ENCODE measurements around the gene KCTD5.

DNA sequence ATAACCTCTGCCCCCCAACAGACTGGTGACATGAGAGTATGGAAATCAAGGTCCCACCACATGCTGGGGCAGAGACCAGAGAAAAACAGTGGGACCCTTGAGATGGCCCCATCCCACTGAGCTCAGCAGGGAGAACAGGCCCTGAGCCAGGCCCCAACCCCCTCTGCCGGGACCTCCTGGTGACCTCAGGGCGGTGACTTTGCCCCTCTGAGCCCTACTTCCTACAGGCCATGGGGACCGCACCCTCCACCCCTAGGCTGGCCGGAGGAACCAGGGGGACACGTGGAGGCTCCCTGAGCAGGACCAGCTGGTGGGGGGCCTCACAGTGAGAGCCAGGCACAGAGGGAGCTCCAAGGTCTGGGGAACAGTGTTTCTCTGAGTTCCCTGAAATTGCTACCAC, 56.3 kb downstream of the KCTD5 start:
- TF ChIP-seq ARNT (IDR thresholded peaks at IDR 0.05) (no peak), ZNF384 (IDR thresholded peaks at IDR 0.05) (no peak), L3MBTL2 (conservative IDR thresholded peaks at IDR 0.05) (no peak), SP1 (IDR thresholded peaks at IDR 0.05) (no peak), BHLHE40 (IDR thresholded peaks at IDR 0.05; ENCODE audit: borderline replicate concordance) (no peak), TARDBP (IDR thresholded peaks at IDR 0.05) (no peak), FOXK2 (IDR thresholded peaks at IDR 0.05) (no peak)
- TF ChIP-seq, protein P1, sequence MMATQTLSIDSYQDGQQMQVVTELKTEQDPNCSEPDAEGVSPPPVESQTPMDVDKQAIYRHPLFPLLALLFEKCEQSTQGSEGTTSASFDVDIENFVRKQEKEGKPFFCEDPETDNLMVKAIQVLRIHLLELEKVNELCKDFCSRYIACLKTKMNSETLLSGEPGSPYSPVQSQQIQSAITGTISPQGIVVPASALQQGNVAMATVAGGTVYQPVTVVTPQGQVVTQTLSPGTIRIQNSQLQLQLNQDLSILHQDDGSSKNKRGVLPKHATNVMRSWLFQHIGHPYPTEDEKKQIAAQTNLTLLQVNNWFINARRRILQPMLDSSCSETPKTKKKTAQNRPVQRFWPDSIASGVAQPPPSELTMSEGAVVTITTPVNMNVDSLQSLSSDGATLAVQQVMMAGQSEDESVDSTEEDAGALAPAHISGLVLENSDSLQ (IDR thresholded peaks at IDR 0.05) = no peak
